ENCODE results near the gene LCNL1.

DNA sequence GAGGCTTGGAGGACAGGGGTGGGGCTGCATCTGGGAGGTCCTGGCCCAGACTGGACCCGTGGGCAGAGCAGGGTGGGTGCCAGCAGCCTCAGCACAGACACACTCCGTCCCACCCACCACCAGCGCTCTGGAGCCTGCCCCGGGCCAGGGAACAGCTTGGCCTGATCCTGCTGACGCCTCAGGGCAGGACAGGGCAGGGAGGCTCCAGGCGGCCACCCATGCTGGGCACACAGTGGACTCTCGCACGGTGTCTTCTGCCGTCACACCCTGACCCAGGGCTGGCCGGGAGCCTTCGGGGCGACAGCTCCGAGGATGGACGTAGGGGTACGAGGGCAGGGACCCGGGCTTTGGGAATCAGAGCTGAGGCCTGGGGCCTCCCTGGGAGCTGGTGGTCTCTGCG lies 13.6 kb upstream of the LCNL1 start:
- TF ChIP-seq, protein P1, sequence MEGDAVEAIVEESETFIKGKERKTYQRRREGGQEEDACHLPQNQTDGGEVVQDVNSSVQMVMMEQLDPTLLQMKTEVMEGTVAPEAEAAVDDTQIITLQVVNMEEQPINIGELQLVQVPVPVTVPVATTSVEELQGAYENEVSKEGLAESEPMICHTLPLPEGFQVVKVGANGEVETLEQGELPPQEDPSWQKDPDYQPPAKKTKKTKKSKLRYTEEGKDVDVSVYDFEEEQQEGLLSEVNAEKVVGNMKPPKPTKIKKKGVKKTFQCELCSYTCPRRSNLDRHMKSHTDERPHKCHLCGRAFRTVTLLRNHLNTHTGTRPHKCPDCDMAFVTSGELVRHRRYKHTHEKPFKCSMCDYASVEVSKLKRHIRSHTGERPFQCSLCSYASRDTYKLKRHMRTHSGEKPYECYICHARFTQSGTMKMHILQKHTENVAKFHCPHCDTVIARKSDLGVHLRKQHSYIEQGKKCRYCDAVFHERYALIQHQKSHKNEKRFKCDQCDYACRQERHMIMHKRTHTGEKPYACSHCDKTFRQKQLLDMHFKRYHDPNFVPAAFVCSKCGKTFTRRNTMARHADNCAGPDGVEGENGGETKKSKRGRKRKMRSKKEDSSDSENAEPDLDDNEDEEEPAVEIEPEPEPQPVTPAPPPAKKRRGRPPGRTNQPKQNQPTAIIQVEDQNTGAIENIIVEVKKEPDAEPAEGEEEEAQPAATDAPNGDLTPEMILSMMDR (IDR thresholded peaks at IDR 0.05), result no peak
- TF ChIP-seq POLR2A (IDR thresholded peaks at IDR 0.05), result no peak

All from prostate gland (tissue), 2 donors.